GM23338 (cell line): Measurements from ENCODE around the gene MAP2K6. TPM values are rescaled to one million over a fixed set of nuclear protein-coding genes. Genes with fewer than 3 reads are reported as not detected.

ENCODE experiments used
- ATAC-seq: fragments of 200-7000 bp; cut with Tn5 transposase; 3 replicates; pipeline ENCODE4 v1.9.1; 2020
- DNase-seq: peaks from one replicate; pipeline ENCODE4 v3.0.0-alpha.2; 2015; ENCODE audit warnings: low spot score
- H2AFZ ChIP-seq: fragments of 200-600 bp; sonication (generic); 2 replicates; pipeline ENCODE4 v1.8.0; 2016; ENCODE audit warnings: antibody characterized with exemption, mild to moderate bottlenecking, moderate library complexity
- H3F3A ChIP-seq: fragments of 200-600 bp; sonication (generic); replicated peaks from 2 replicates; pipeline ENCODE4 v1.8.0; 2017; ENCODE audit warnings: antibody characterized with exemption, mixed run types, low read depth
- H3K27ac ChIP-seq: fragments of 200-600 bp; sonication (generic); 2 replicates; pipeline ENCODE4 v1.6.1; 2016; ENCODE audit warnings: low read depth
- H3K27me3 ChIP-seq: fragments of 200-600 bp; sonication (generic); 2 replicates; pipeline ENCODE4 v1.8.0; 2016; ENCODE audit warnings: mild to moderate bottlenecking, mixed run types, moderate library complexity; ENCODE audit not compliant: insufficient read depth
- H3K36me3 ChIP-seq: fragments of 200-600 bp; sonication (generic); 2 replicates; pipeline ENCODE4 v1.8.0; 2016; ENCODE audit warnings: mild to moderate bottlenecking; ENCODE audit not compliant: insufficient read depth
- H3K4me1 ChIP-seq: fragments of 200-600 bp; sonication (generic); 2 replicates; pipeline ENCODE4 v1.8.0; 2016; ENCODE audit warnings: mild to moderate bottlenecking, moderate library complexity; ENCODE audit not compliant: insufficient read depth
- H3K4me2 ChIP-seq: fragments of 200-600 bp; sonication (generic); 2 replicates; pipeline ENCODE4 v1.7.1; 2017; ENCODE audit warnings: mixed run types
- H3K4me3 ChIP-seq: fragments of 200-600 bp; sonication (generic); 2 replicates; pipeline ENCODE4 v1.6.1; 2016; ENCODE audit warnings: mixed run types
- H3K79me2 ChIP-seq: fragments of 200-600 bp; sonication (generic); replicated peaks from 2 replicates; pipeline ENCODE4 v1.8.0; 2017; ENCODE audit warnings: mild to moderate bottlenecking; ENCODE audit not compliant: insufficient read depth
- H3K9me2 ChIP-seq: fragments of 200-600 bp; sonication (generic); 2 replicates; pipeline ENCODE4 v1.8.0; 2017; ENCODE audit not compliant: insufficient read depth
- H4K20me1 ChIP-seq: fragments of 200-600 bp; sonication (generic); replicated peaks from 2 replicates; pipeline ENCODE4 v1.8.0; 2017; ENCODE audit warnings: mild to moderate bottlenecking; ENCODE audit not compliant: insufficient read depth
- H3K27ac Mint-ChIP-seq: 2 replicates; pipeline ENCODE4 v1.8.0; 2020; ENCODE audit warnings: inconsistent platforms, mild to moderate bottlenecking, moderate library complexity, mixed read lengths
- H3K27me3 Mint-ChIP-seq: 3 replicates; pipeline ENCODE4 v1.8.0; 2022; ENCODE audit warnings: low read depth, mild to moderate bottlenecking, moderate library complexity, mixed read lengths, inconsistent platforms; ENCODE audit not compliant: insufficient read depth, poor library complexity
- H3K36me3 Mint-ChIP-seq: 3 replicates; pipeline ENCODE4 v1.8.0; 2021; ENCODE audit warnings: low read depth, mild to moderate bottlenecking, inconsistent platforms, moderate library complexity, mixed read lengths
- H3K4me1 Mint-ChIP-seq: 3 replicates; pipeline ENCODE4 v1.8.0; 2020; ENCODE audit warnings: mild to moderate bottlenecking, inconsistent platforms, mixed read lengths
- H3K4me3 Mint-ChIP-seq: 3 replicates; pipeline ENCODE4 v1.8.0; 2021; ENCODE audit warnings: moderate library complexity, mild to moderate bottlenecking, inconsistent platforms, mixed read lengths
- H3K9me3 Mint-ChIP-seq: 3 replicates; pipeline ENCODE4 v1.8.0; 2020; ENCODE audit warnings: moderate library complexity, mild to moderate bottlenecking, inconsistent platforms, mixed read lengths
- CREB1 ChIP-seq: fragments of 250-450 bp; sonication (Bioruptor Pico); IDR thresholded peaks from 2 replicates; pipeline ENCODE4 v1.5.0; 2020; ENCODE audit warnings: low read depth, mild to moderate bottlenecking, moderate library complexity
- CTCF ChIP-seq, 2 experiments: fragments of 200-600 bp in 1 of 2; sonication (generic) in 1 of 2; conservative IDR thresholded peaks; 2 replicates each; pipeline versions ENCODE4 v1.5.1 to v1.6.1; 2016 to 2017; ENCODE audit warnings: antibody characterized with exemption in 2 of 2, low read depth in 2 of 2, mild to moderate bottlenecking in 2 of 2, moderate library complexity in 1 of 2
- EZH2 ChIP-seq: fragments of 200-600 bp; sonication (generic); IDR thresholded peaks from one replicate; pipeline ENCODE4 v1.8.0; 2017; ENCODE audit warnings: antibody characterized with exemption, mild to moderate bottlenecking, low read depth; ENCODE audit not compliant: unreplicated experiment
- JUNB ChIP-seq: IDR thresholded peaks from one replicate; pipeline ENCODE4 v1.6.1; 2016; ENCODE audit warnings: antibody characterized with exemption; ENCODE audit not compliant: unreplicated experiment
- POLR2AphosphoS5 ChIP-seq: IDR thresholded peaks from 2 replicates; pipeline ENCODE4 v1.6.1; 2016; ENCODE audit warnings: antibody characterized with exemption, low read depth
- REST ChIP-seq: IDR thresholded peaks from one replicate; pipeline ENCODE4 v1.6.1; 2018; ENCODE audit warnings: antibody characterized with exemption; ENCODE audit not compliant: unreplicated experiment
- STAT1 ChIP-seq: IDR thresholded peaks from one replicate; pipeline ENCODE4 v1.6.1; 2016; ENCODE audit warnings: antibody characterized with exemption; ENCODE audit not compliant: unreplicated experiment
- ZNF114 ChIP-seq: fragments of 250-450 bp; sonication (Bioruptor Pico); IDR thresholded peaks from 2 replicates; pipeline ENCODE4 v1.5.0; 2020; ENCODE audit warnings: mild to moderate bottlenecking, moderate library complexity
- polyA plus RNA-seq: library from polyadenylated mRNA; unstranded; fragments of >200 nt; fragmentation: Nextera tagmentation; extraction: Ambion mirVana; gene quantifications from 2 replicates; pipeline ENCODE4 v1.2.1, GENCODE V29; 2016
- total RNA-seq: library from RNA; depleted of rRNA; stranded (reverse); fragments of >200 nt; shearing (Covaris generic); gene quantifications from 2 replicates; pipeline ENCODE4 v1.2.3, GENCODE V29; 2014
- TF ChIP-seq, protein P1 (sequence below): fragments of 250-450 bp; sonication (Bioruptor Pico); IDR thresholded peaks from 2 replicates; pipeline ENCODE4 v1.5.0; 2020; ENCODE audit warnings: mild to moderate bottlenecking, moderate library complexity

MAP2K6 gene
- total and polyA plus RNA-seq, 2 experiments from 2014 or later = 26.3 to 31.1 TPM

DNA sequence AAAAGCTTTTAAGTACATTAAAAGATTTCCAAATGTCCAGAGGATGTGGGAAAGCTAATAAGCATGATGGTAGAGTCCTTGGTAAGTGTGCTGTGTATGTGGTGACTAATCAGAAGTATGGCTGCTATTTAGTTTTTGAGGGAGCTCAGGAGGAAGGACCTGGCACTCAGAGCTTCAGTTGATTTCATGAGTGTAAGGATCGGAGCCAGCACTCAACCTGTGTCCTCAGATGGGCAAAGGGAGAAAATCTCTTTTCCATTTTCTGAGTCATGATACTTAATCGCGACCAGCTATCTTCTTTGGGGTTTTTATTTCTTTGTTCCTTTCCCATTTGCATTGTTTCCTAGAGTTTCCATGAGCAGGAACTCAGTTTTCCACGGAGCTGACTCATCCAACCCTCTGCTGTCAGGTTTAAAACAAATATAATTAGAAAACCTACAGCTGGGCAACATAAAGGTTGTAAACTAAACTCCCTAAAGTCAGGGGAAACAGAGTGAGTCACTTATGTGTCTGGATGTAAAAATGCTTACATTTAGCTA, 125.4 kb downstream of the MAP2K6 start (continued):
- TF ChIP-seq STAT1 = no peak

GRCh38 chr17:69540356-69540755, 125.9 kb downstream of the MAP2K6 start:
- no peaks in the 10 kb centered on the region for H3K79me2 ChIP-seq
- no peaks in the 10 kb centered on the region; the same call in 1 of the 2 replicates for H3K4me1 ChIP-seq
- DNase-seq (no peak), ATAC-seq (no peak)
- no peak overlapping the region for H3K27ac ChIP-seq
- H3K4me1 Mint-ChIP-seq = peaks cover 2% of the 10 kb centered on the region; the same call in 1 of the 3 replicates
- no peaks in the 10 kb centered on the region for H3K27me3 Mint-ChIP-seq
- H4K20me1 ChIP-seq = no peaks in the 10 kb centered on the region
- H2AFZ ChIP-seq = no peak overlapping the region
- no peaks in the 10 kb centered on the region for H3K9me2 ChIP-seq
- H3K9me3 Mint-ChIP-seq = no peaks in the 10 kb centered on the region
- no peaks in the 10 kb centered on the region for H3K27me3 ChIP-seq
- no peak overlapping the region for H3K4me3 Mint-ChIP-seq
- H3K4me3 ChIP-seq = no peak overlapping the region
- H3K4me2 ChIP-seq = no peak overlapping the region
- peaks cover 5% of the 10 kb centered on the region for H3K36me3 ChIP-seq
- TF ChIP-seq CREB1 (CRISPR knock-in tag) (no peak), CTCF (conservative IDR thresholded peaks at IDR 0.05; ENCODE audit: low read depth in 2 of 2) (no peak), ZNF114 (CRISPR knock-in tag) (no peak), POLR2AphosphoS5 (no peak), EZH2 (no peak)
- H3F3A ChIP-seq = no peaks in the 10 kb centered on the region
- peaks cover 26% of the 10 kb centered on the region; the same call in 2 of the 3 replicates for H3K36me3 Mint-ChIP-seq
- H3K27ac Mint-ChIP-seq = no peak overlapping the region

DNA sequence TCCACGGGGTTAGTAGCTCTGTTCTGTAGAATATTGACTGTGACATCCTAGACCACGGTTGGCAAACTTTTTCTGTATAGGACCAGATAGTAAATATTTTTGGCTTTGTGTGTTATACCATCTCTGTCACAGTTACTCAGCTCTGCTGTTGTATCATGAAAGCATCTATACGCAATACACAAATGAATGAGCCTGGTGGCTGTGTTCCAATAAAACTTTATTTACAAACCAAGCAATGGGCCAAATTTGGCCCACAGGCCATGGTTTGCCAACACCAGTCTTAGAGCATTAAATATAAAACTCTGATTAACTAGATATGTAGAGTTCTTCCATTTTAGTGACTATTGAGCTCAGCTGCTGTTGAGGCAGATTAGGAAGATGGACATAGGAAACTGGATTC, 132.7 kb downstream of the MAP2K6 start:
- Histone ChIP-seq H3K4me1 (peaks cover 22% of the 10 kb centered on the region), H3K36me3 (no peaks in the 10 kb centered on the region), H2AFZ (no peak overlapping the region), H3F3A (no peaks in the 10 kb centered on the region), H3K27me3 (no peaks in the 10 kb centered on the region), H4K20me1 (no peaks in the 10 kb centered on the region), H3K4me2 (0 out of 2 replicates have a peak overlapping the region, but pooled peaks have one; percentile 43), H3K4me3 (no peak overlapping the region), H3K27ac (no peak overlapping the region), H3K9me2 (no peaks in the 10 kb centered on the region), H3K79me2 (no peaks in the 10 kb centered on the region)
- Mint-ChIP-seq H3K36me3 (peaks cover 15% of the 10 kb centered on the region; the same call in 2 of the 3 replicates), H3K27ac (no peak overlapping the region), H3K4me3 (no peak overlapping the region), H3K4me1 (peaks cover 21% of the 10 kb centered on the region), H3K27me3 (no peaks in the 10 kb centered on the region), H3K9me3 (no peaks in the 10 kb centered on the region)
- DNase-seq = no peak
- ATAC-seq = no peak
- TF ChIP-seq, protein P1, sequence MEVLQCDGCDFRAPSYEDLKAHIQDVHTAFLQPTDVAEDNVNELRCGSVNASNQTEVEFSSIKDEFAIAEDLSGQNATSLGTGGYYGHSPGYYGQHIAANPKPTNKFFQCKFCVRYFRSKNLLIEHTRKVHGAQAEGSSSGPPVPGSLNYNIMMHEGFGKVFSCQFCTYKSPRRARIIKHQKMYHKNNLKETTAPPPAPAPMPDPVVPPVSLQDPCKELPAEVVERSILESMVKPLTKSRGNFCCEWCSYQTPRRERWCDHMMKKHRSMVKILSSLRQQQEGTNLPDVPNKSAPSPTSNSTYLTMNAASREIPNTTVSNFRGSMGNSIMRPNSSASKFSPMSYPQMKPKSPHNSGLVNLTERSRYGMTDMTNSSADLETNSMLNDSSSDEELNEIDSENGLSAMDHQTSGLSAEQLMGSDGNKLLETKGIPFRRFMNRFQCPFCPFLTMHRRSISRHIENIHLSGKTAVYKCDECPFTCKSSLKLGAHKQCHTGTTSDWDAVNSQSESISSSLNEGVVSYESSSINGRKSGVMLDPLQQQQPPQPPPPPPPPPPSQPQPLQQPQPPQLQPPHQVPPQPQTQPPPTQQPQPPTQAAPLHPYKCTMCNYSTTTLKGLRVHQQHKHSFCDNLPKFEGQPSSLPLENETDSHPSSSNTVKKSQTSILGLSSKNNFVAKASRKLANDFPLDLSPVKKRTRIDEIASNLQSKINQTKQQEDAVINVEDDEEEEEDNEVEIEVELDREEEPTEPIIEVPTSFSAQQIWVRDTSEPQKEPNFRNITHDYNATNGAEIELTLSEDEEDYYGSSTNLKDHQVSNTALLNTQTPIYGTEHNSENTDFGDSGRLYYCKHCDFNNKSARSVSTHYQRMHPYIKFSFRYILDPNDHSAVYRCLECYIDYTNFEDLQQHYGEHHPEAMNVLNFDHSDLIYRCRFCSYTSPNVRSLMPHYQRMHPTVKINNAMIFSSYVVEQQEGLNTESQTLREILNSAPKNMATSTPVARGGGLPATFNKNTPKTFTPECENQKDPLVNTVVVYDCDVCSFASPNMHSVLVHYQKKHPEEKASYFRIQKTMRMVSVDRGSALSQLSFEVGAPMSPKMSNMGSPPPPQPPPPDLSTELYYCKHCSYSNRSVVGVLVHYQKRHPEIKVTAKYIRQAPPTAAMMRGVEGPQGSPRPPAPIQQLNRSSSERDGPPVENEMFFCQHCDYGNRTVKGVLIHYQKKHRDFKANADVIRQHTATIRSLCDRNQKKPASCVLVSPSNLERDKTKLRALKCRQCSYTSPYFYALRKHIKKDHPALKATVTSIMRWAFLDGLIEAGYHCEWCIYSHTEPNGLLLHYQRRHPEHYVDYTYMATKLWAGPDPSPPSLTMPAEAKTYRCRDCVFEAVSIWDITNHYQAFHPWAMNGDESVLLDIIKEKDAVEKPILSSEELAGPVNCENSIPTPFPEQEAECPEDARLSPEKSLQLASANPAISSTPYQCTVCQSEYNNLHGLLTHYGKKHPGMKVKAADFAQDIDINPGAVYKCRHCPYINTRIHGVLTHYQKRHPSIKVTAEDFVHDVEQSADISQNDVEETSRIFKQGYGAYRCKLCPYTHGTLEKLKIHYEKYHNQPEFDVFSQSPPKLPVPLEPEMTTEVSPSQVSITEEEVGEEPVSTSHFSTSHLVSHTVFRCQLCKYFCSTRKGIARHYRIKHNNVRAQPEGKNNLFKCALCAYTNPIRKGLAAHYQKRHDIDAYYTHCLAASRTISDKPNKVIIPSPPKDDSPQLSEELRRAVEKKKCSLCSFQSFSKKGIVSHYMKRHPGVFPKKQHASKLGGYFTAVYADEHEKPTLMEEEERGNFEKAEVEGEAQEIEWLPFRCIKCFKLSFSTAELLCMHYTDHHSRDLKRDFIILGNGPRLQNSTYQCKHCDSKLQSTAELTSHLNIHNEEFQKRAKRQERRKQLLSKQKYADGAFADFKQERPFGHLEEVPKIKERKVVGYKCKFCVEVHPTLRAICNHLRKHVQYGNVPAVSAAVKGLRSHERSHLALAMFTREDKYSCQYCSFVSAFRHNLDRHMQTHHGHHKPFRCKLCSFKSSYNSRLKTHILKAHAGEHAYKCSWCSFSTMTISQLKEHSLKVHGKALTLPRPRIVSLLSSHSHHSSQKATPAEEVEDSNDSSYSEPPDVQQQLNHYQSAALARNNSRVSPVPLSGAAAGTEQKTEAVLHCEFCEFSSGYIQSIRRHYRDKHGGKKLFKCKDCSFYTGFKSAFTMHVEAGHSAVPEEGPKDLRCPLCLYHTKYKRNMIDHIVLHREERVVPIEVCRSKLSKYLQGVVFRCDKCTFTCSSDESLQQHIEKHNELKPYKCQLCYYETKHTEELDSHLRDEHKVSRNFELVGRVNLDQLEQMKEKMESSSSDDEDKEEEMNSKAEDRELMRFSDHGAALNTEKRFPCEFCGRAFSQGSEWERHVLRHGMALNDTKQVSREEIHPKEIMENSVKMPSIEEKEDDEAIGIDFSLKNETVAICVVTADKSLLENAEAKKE (CRISPR knock-in tag) = no peak
- TF ChIP-seq CREB1 (CRISPR knock-in tag) (no peak), POLR2AphosphoS5 (no peak), JUNB (no peak), REST (no peak)
